Kidney epithelial cell (primary cell): ENCODE data around the gene ADARB1. TPM values are rescaled to one million over a fixed set of nuclear protein-coding genes. Genes with fewer than 3 reads are reported as not detected.

Experiments
- DNase-seq: peaks from one replicate; pipeline ENCODE4 v3.0.0-alpha.2; 2010; ENCODE audit warnings: low read depth
- H3K27me3 ChIP-seq: 2 replicates; pipeline ENCODE4 v1.6.0; 2011; ENCODE audit warnings: low read length; ENCODE audit not compliant: control insufficient read depth, insufficient read depth
- H3K36me3 ChIP-seq: 2 replicates; pipeline ENCODE4 v1.5.1; 2011; ENCODE audit warnings: low read length; ENCODE audit not compliant: control insufficient read depth, insufficient read depth
- H3K4me3 ChIP-seq: 2 replicates; pipeline ENCODE4 v1.5.1; 2011; ENCODE audit warnings: low read depth, mild to moderate bottlenecking, control low read depth, low read length
- total RNA-seq: library from RNA; depleted of rRNA; stranded (reverse); fragments of >200 nt; gene quantifications from 2 replicates; pipeline ENCODE4 v1.2.3, GENCODE V29; 2015
- TF ChIP-seq, protein P1 (sequence below): IDR thresholded peaks from 2 replicates; pipeline ENCODE4 v1.5.1; 2011; ENCODE audit warnings: mild to moderate bottlenecking, moderate library complexity, low read length, control low read depth, inconsistent platforms; ENCODE audit not compliant: insufficient read depth, poor library complexity, severe bottlenecking

ADARB1 gene
- total RNA-seq, 1 donor from 2014 or later = 6.9 TPM

DNA sequence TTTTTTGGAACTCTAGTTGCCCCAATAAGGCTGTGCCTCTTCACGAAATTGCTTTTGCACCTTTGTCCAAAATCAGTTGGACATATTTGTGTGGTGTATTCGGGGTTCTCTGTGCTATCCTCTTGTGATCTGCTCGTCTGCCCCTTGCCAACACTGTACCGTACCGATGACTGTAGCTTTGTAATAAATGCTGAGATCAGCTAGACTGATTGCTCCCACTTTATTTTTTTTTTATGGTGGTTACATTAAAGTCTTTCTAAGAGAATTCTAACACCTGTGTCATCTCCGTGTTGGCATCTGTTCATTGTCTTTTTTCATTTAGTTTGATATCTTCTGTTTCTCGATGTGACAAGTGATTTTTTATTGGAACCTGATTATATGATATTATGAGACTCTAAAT lies 94.1 kb downstream of the ADARB1 start:
- no peak for DNase-seq
- no peaks in the 10 kb centered on the region for H3K36me3 ChIP-seq
- TF ChIP-seq, protein P1, sequence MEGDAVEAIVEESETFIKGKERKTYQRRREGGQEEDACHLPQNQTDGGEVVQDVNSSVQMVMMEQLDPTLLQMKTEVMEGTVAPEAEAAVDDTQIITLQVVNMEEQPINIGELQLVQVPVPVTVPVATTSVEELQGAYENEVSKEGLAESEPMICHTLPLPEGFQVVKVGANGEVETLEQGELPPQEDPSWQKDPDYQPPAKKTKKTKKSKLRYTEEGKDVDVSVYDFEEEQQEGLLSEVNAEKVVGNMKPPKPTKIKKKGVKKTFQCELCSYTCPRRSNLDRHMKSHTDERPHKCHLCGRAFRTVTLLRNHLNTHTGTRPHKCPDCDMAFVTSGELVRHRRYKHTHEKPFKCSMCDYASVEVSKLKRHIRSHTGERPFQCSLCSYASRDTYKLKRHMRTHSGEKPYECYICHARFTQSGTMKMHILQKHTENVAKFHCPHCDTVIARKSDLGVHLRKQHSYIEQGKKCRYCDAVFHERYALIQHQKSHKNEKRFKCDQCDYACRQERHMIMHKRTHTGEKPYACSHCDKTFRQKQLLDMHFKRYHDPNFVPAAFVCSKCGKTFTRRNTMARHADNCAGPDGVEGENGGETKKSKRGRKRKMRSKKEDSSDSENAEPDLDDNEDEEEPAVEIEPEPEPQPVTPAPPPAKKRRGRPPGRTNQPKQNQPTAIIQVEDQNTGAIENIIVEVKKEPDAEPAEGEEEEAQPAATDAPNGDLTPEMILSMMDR = no peak
- H3K4me3 ChIP-seq = no peak overlapping the region
- H3K27me3 ChIP-seq = no peaks in the 10 kb centered on the region

DNA sequence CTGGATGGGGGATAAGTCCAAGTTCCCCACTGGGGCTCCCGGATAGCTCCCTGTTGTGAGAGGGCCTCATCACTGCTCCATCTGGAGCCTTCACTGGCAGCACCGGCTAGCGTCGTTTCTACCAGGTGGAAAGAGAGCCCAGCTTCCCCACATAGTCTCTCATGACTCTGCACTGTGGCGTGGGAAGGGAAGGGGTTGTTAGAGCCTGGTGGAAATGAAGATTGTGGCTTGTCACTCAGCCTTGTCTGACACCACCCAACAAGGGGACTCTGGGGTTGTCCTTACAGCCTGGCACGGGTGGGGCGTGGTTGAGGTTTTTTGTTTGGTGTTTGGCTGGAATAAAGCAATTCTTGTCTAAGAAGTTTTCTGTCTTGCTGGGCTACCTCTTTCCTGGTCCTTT lies 94.6 kb downstream of the ADARB1 start:
- TF ChIP-seq, protein P1 = no peak

DNA sequence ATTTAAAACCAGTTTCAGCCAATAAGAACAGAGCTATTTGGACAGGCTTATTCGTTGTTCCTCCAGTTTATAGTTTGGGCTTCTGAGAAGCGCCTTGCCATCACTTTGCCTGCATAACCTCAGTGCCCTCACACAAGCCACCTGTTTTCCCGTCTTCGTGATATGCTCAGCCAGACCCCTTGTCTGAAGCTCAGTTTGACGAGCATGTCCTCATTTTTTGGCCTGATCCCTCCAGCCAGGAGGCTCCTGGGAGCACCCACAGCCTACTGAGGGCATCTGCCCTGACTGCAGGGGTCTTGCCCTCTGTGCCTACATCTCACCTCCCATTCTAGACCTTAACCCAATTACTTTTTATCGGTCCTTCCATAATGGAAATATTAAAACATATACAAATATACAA lies 95.3 kb downstream of the ADARB1 start:
- H3K27me3 ChIP-seq = no peaks in the 10 kb centered on the region
- DNase-seq = no peak

More for the DNA sequence above, 94.6 kb downstream of the ADARB1 start:
- Histone ChIP-seq H3K36me3 (no peaks in the 10 kb centered on the region), H3K4me3 (no peak overlapping the region), H3K27me3 (no peaks in the 10 kb centered on the region)
- no peak for DNase-seq

DNA sequence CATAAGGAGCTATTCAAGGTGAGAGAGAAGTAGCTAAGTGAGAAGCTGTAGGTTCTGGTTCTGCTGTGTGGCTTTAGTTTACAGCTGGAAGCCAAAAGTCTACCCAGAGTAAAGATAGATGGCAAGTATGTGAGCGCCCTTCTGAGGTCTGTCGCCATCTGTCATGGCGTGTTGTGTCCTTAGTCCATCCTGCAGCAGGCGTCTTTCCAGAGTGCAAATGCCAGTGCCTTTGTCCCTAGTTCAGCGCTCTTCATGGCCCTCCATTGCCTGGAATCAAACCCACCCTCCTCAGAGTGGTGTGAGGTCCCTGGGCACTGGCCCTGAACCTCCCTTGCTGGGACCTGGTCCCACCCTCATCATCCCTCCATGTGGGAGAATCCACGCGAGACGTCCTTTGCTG lies 96.6 kb downstream of the ADARB1 start:
- H3K4me3 ChIP-seq = no peak overlapping the region
- DNase-seq = no peak
- TF ChIP-seq, protein P1 = no peak
- no peaks in the 10 kb centered on the region for H3K36me3 ChIP-seq
- H3K27me3 ChIP-seq = no peaks in the 10 kb centered on the region

More for the DNA sequence above, 95.3 kb downstream of the ADARB1 start:
- Histone ChIP-seq H3K4me3 (no peak overlapping the region), H3K36me3 (no peaks in the 10 kb centered on the region)
- TF ChIP-seq, protein P1 = no peak

DNA sequence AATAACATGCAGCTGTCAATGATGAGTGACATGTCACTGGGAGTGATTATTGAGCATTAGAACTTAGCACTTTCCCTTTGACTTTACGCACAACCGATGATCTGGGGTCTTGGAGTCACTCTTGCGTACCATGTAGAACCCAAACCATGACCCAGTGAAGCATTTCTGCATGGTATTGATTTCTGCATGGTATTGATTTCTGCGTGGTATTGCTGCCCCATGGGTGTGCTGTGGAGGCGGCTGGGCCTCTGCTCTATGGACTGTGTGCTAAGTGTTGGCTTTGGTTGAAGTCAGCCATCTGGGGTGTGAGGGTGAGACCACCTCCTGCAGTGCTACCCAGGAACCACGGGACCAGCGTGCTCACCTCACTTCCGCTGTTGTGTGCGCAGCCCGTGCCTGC lies 98.0 kb downstream of the ADARB1 start:
- H3K36me3 ChIP-seq = no peaks in the 10 kb centered on the region
- TF ChIP-seq, protein P1 = no peak
- no peak overlapping the region for H3K4me3 ChIP-seq
- no peak for DNase-seq
- H3K27me3 ChIP-seq = no peaks in the 10 kb centered on the region

DNA sequence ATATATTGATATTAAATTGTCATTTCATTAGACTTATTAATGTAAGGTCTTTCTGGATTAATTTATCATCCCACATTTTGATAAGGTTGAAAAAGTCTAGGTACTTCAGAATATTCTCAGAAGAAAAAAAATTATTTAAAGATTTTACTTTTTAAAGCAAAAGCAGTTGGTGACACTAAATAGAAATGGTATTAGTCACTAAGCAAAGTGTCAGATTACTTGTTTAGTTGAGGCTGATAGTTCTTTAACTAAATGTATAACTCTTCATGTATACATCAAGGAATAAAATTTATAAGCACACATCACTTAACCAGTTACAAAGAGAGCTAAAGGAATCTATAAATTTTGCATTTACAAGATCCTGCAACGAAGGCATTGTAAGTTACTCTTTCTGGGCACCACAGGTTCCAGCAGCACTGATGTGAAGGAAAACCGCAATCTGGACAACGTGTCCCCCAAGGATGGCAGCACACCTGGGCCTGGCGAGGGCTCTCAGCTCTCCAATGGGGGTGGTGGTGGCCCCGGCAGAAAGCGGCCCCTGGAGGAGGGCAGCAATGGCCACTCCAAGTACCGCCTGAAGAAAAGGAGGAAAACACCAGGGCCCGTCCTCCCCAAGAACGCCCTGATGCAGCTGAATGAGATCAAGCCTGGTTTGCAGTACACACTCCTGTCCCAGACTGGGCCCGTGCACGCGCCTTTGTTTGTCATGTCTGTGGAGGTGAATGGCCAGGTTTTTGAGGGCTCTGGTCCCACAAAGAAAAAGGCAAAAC lies 101.1 kb downstream of the ADARB1 start:
- TF ChIP-seq, protein P1 = no peak
- DNase-seq = no peak
- H3K36me3 ChIP-seq = no peaks in the 10 kb centered on the region
- H3K4me3 ChIP-seq = no peak overlapping the region
- H3K27me3 ChIP-seq = no peaks in the 10 kb centered on the region
